ENCODE results near the gene SDK2.

DNA sequence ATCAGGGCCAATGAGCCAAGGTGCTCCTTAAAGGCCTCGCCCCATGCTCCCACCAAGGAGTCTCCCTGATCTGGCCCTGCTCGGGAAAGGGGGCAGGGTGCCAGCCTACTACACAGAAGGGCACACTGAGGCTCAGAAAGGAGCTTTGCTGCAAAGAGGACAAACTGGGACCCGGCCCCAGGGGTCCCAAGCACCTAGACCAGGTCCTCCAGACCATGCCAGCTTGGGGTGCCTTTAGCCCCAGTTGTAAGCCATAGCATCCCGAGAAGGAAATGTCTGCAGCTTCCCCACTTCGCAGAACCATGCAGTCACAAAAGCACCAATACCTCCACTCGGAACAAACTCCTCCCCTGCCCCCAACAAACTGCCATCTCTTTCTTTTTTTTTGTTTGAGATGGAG, 257.7 kb downstream of the SDK2 start:
- TF ChIP-seq, protein P1, sequence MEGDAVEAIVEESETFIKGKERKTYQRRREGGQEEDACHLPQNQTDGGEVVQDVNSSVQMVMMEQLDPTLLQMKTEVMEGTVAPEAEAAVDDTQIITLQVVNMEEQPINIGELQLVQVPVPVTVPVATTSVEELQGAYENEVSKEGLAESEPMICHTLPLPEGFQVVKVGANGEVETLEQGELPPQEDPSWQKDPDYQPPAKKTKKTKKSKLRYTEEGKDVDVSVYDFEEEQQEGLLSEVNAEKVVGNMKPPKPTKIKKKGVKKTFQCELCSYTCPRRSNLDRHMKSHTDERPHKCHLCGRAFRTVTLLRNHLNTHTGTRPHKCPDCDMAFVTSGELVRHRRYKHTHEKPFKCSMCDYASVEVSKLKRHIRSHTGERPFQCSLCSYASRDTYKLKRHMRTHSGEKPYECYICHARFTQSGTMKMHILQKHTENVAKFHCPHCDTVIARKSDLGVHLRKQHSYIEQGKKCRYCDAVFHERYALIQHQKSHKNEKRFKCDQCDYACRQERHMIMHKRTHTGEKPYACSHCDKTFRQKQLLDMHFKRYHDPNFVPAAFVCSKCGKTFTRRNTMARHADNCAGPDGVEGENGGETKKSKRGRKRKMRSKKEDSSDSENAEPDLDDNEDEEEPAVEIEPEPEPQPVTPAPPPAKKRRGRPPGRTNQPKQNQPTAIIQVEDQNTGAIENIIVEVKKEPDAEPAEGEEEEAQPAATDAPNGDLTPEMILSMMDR (conservative IDR thresholded peaks at IDR 0.05; ENCODE audit: low read depth, low read length): no peak
- TF ChIP-seq EZH2 (IDR thresholded peaks at IDR 0.05; ENCODE audit: borderline replicate concordance, low read depth, low read length, poor library complexity, severe bottlenecking): no peak
